Thyroid gland (tissue), 4 donors: ENCODE measurements around the gene ITPR2. TPM values are rescaled to one million over a fixed set of nuclear protein-coding genes. Genes with fewer than 3 reads are reported as not detected.
"Not testable (repeated sequence)": the region's sequence is repeated elsewhere in the genome, so short reads cannot be mapped to it uniquely, and the experiment has no call there.

ENCODE experiments used
- DNase-seq, 2 donors: peaks; one replicate each; pipeline ENCODE4 v3.0.0-alpha.2; 2019
- H3K27ac ChIP-seq, 3 donors: fragments of 200-600 bp; sonication (generic); 1 replicate in 2 of 3; 2 replicates in 1 of 3; pipeline ENCODE4 v1.5.1; 2016 to 2019; ENCODE audit warnings: mild to moderate bottlenecking in 1 of 3, moderate library complexity in 1 of 3
- H3K27me3 ChIP-seq: fragments of 200-600 bp; sonication (generic); one replicate; pipeline ENCODE4 v1.5.1; 2019
- H3K36me3 ChIP-seq, 2 donors: fragments of 200-600 bp; sonication (generic); one replicate each; pipeline ENCODE4 v1.5.1; 2016 to 2019
- H3K4me1 ChIP-seq, 2 donors: fragments of 200-600 bp; sonication (generic); one replicate each; pipeline ENCODE4 v1.5.1; 2017 to 2019
- H3K4me3 ChIP-seq, 3 donors: fragments of 200-600 bp; sonication (generic); replicated peaks in 1 of 3; 1 replicate in 2 of 3; 2 replicates in 1 of 3; pipeline ENCODE4 v1.5.1; 2016; ENCODE audit warnings: mild to moderate bottlenecking in 1 of 3
- H3K9me3 ChIP-seq: fragments of 200-600 bp; sonication (generic); one replicate; pipeline ENCODE4 v1.5.1; 2017
- CTCF ChIP-seq, 6 experiments: fragments of 200-600 bp in 3 of 6; fragments of 450-650 bp in 3 of 6; sonication (generic) in 3 of 6; IDR thresholded peaks; one replicate each; pipeline ENCODE4 v1.5.1; 2016 to 2019; ENCODE audit warnings: antibody characterized with exemption in 6 of 6, mild to moderate bottlenecking in 2 of 6, inconsistent platforms in 1 of 6, moderate library complexity in 1 of 6
- POLR2A ChIP-seq, 2 donors: fragments of 450-650 bp; IDR thresholded peaks; one replicate each; pipeline ENCODE4 v1.6.1; 2017; ENCODE audit warnings: antibody characterized with exemption in 2 of 2, mild to moderate bottlenecking in 2 of 2, moderate library complexity in 1 of 2
- WGBS, 2 donors: methylation state at CpG; one replicate each; pipeline ENCODE4 v1.1.5; 2017; 5-methylcytosine and 5-hydroxymethylcytosine counted together
- intact Hi-C: fragments of 100-400 bp; cut with DNase I; formaldehyde crosslinking; loops from one replicate; pipeline ENCODE4 v1.15.1; 2023
- total RNA-seq, 4 donors: library from RNA; depleted of rRNA; stranded (reverse); fragments of >200 nt; gene quantifications; one replicate each; pipeline ENCODE4 v1.2.3, GENCODE V29; 2016

ITPR2 gene
- total RNA-seq, 4 donors from 2014 or later: 24.4 to 39.7 (median 33.7) TPM

DNA sequence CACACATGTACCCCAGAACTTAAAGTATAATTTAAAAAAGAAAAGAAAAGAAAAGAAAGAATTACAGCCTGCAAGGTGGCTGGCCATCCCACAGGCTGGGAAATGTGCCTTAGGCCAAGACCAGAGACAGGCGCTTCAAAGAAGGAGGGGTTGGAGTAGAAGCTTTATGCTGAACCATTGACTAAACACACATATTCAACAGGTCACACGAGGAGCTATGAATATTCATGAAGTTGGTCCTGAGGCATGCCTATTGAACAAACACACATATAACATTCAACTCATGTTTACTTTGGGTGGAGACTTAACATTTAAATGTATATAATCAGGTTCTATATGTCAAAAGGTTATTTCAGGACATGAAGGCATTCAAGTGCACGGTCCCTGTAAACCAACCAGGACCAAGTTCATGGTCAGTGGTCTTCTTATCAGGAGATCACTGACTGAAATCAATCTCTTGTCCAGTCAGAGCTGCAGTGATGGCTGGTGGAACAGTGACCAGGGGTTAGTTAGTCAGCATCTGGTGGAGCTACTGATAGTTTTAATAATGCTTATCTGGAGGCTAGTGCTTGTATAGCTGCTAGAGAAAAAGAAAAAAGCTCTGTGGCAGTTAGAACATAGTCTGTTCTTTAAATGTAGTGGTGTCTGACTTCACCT is 35.6 kb upstream of the ITPR2 start:
- WGBS, 2 donors: 88 to 96% methylated on average over 3 of the region's 3 CpGs
- no peaks in the 10 kb centered on the region for H3K9me3 ChIP-seq
- H3K4me1 ChIP-seq: peaks cover 11 to 12% of the 10 kb centered on the region in 2 donors
- TF ChIP-seq POLR2A (IDR thresholded peaks at IDR 0.05) (no peak), CTCF (IDR thresholded peaks at IDR 0.05) (no peak)
- no peaks in the 10 kb centered on the region for H3K27me3 ChIP-seq
- no peak overlapping the region for H3K27ac ChIP-seq
- H3K4me3 ChIP-seq: no peak overlapping the region
- no peaks in the 10 kb centered on the region for H3K36me3 ChIP-seq
- no peak for DNase-seq
- intact Hi-C loops: no loop called here

DNA sequence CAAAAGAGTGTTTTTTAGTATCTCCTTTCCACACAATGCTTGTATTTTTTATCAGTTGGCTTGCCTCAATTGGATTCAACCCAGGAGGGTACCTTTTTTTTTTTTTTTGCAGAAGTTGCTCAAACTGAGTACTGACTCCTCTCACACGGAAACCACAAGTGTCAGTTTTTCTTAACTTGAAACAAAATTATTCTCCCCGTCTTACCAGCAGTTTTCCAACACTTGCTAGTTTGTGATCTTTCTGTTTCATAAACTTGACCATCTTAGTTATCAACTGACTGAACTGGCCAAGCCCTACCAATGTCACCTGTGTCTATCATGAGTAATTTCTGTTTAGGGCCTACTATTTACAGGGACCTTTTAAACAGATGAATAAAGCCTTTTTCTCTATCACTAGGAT is 34.1 kb upstream of the ITPR2 start:
- no peak for DNase-seq

GRCh38 chr12:26863515-26863914 is 30.5 kb upstream of the ITPR2 start:
- WGBS, 2 donors: 63 to 67% methylated on average over 4 of the region's 4 CpGs
- H3K36me3 ChIP-seq: no peaks in the 10 kb centered on the region
- H3K4me3 ChIP-seq: no peak overlapping the region
- no peak for DNase-seq
- intact Hi-C loops: no loop called here
- H3K9me3 ChIP-seq: no peaks in the 10 kb centered on the region
- no peaks in the 10 kb centered on the region for H3K4me1 ChIP-seq
- no peak overlapping the region for H3K27ac ChIP-seq
- TF ChIP-seq CTCF (IDR thresholded peaks at IDR 0.05) (no peak), POLR2A (IDR thresholded peaks at IDR 0.05) (no peak)
- no peaks in the 10 kb centered on the region for H3K27me3 ChIP-seq

More for the DNA sequence above, 34.1 kb upstream of the ITPR2 start:
- Histone ChIP-seq H3K36me3 (no peaks in the 10 kb centered on the region), H3K27me3 (no peaks in the 10 kb centered on the region), H3K4me3 (no peak overlapping the region), H3K4me1 (peaks cover 11 to 12% of the 10 kb centered on the region in 2 donors), H3K27ac (no peak overlapping the region), H3K9me3 (no peaks in the 10 kb centered on the region)
- WGBS, 2 donors: 68 to 82% methylated on average over 2 of the region's 2 CpGs
- intact Hi-C loops: no loop called here
- no peak for TF ChIP-seq POLR2A (IDR thresholded peaks at IDR 0.05)
- TF ChIP-seq CTCF (IDR thresholded peaks at IDR 0.05): no peak

GRCh38 chr12:26862787-26863186 is 29.8 kb upstream of the ITPR2 start:
- H3K4me3 ChIP-seq, intact Hi-C loops, H3K27me3 ChIP-seq, H3K36me3 ChIP-seq, H3K27ac ChIP-seq, H3K9me3 ChIP-seq, DNase-seq, H3K4me1 ChIP-seq: not testable (repeated sequence)
- 94 to 96% methylated on average over 3 of the region's 3 CpGs for WGBS, 2 donors

- Histone ChIP-seq H3K27ac (no peak overlapping the region), H3K27me3 (no peaks in the 10 kb centered on the region), H3K9me3 (no peaks in the 10 kb centered on the region), H3K36me3 (no peaks in the 10 kb centered on the region), H3K4me3 (no peak overlapping the region), H3K4me1 (peaks cover 0 to 4% of the 10 kb centered on the region in 2 donors)
- WGBS, 2 donors: 98 to 100% methylated on average over 1 of the region's 1 CpG
- intact Hi-C loops: no loop called here
- TF ChIP-seq POLR2A (IDR thresholded peaks at IDR 0.05): no peak
- TF ChIP-seq CTCF (IDR thresholded peaks at IDR 0.05): no peak
- no peak for DNase-seq
These were observed 28.7 kb upstream of the ITPR2 start for GRCh38 chr12:26861690-26862089.
